Measurements from ENCODE around the gene COASY. TPM values are rescaled to one million over a fixed set of nuclear protein-coding genes. Genes with fewer than 3 reads are reported as not detected.

COASY gene
- total RNA-seq, 1 experiment from 2014 or later = 131 TPM

DNA sequence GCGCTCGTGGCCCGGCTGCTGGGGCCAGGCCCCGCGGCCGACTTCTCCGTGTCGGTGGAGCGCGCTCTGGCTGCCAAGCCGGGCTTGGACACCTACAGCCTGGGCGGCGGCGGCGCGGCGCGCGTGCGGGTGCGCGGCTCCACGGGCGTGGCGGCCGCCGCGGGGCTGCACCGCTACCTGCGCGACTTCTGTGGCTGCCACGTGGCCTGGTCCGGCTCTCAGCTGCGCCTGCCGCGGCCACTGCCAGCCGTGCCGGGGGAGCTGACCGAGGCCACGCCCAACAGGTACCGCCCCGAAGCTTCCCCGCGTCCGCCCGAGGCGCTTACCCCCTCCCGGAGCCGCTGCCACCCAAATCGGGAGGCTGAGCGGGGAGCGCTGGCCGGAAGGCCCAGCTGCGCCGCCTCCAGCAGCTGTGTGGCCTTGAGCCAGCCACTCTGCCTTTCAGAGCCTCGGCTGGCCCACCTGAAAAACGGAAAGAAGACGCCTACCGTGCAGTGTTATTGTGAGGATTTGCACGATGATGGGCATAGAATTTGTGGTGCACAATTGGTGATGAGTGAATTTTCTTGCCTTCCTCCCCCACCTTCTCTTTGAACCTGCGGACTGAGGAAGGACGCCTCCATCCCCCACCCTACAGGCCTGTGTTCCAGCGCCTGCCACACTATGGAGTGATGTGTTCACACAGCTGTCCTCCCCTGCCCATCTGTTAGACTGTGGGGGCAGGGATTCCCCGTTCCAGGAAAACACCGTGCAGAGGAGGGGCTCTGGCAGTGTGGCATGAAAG lies 25.4 kb upstream of the COASY start:
- peaks cover 30% of the 10 kb centered on the region for H3K4me1 Mint-ChIP-seq
- H3K9me3 Mint-ChIP-seq = no peaks in the 10 kb centered on the region
- peak overlapping the region; percentile 65 for H3K27ac Mint-ChIP-seq
- H3K27me3 Mint-ChIP-seq (ENCODE audit: low read depth) = peaks cover 17% of the 10 kb centered on the region
- H3K4me3 Mint-ChIP-seq = peak overlapping the region; percentile 74
- peak; percentile 81 for DNase-seq (ENCODE audit: low spot score)
- ChIA-PET POLR2A (interaction anchor here (0.5 to 2.3 kb wide), 5 partner anchors 12 to 169 kb away, joined by 3 to 15 read pairs (median 3); no protein-coding TSS in a partner anchor), CTCF (interaction anchor here (0.6 to 7.1 kb wide), 15 partner anchors 9 to 373 kb away, joined by 3 to 65 read pairs (median 3); partner anchors contain the start of genes CAVIN1, KCNH4, PSMC3IP and STAT3)
- peak; percentile 68 for ATAC-seq
- H3K36me3 Mint-ChIP-seq = peaks cover 11% of the 10 kb centered on the region; the same call in 1 of the 2 replicates
- TF ChIP-seq ZNF396 (CRISPR knock-in tag; IDR thresholded peaks at IDR 0.05; ENCODE audit: borderline replicate concordance) (no peak), KAT7 (CRISPR knock-in tag; IDR thresholded peaks at IDR 0.05; ENCODE audit: borderline replicate concordance) (peak; percentile 22; the same call in 1 of the 2 replicates), ZNF532 (CRISPR knock-in tag; IDR thresholded peaks at IDR 0.05; ENCODE audit: borderline replicate concordance) (no peak), ATF1 (CRISPR knock-in tag; IDR thresholded peaks at IDR 0.05) (no peak), FOXK1 (CRISPR knock-in tag; IDR thresholded peaks at IDR 0.05) (no peak; the same call in 1 of the 2 replicates), IRF2 (CRISPR knock-in tag; IDR thresholded peaks at IDR 0.05; ENCODE audit: borderline replicate concordance, low read depth) (no peak), TEAD4 (CRISPR knock-in tag; IDR thresholded peaks at IDR 0.05) (no peak), ELF4 (CRISPR knock-in tag; IDR thresholded peaks at IDR 0.05; ENCODE audit: low read depth) (no peak), ZNF423 (CRISPR knock-in tag; IDR thresholded peaks at IDR 0.05) (no peak), GABPB1 (CRISPR knock-in tag; IDR thresholded peaks at IDR 0.05) (peak; percentile 75), TCF7 (CRISPR knock-in tag; IDR thresholded peaks at IDR 0.05; ENCODE audit: low read depth) (no peak; the same call in 1 of the 2 replicates), RELA (CRISPR knock-in tag; IDR thresholded peaks at IDR 0.05; ENCODE audit: borderline replicate concordance) (no peak), GTF2I (CRISPR knock-in tag; conservative IDR thresholded peaks at IDR 0.05) (no peak), ZNF671 (CRISPR knock-in tag; IDR thresholded peaks at IDR 0.05) (no peak), ESRRA (CRISPR knock-in tag; IDR thresholded peaks at IDR 0.05; ENCODE audit: borderline replicate concordance) (no peak)
- TF ChIP-seq, protein P1, sequence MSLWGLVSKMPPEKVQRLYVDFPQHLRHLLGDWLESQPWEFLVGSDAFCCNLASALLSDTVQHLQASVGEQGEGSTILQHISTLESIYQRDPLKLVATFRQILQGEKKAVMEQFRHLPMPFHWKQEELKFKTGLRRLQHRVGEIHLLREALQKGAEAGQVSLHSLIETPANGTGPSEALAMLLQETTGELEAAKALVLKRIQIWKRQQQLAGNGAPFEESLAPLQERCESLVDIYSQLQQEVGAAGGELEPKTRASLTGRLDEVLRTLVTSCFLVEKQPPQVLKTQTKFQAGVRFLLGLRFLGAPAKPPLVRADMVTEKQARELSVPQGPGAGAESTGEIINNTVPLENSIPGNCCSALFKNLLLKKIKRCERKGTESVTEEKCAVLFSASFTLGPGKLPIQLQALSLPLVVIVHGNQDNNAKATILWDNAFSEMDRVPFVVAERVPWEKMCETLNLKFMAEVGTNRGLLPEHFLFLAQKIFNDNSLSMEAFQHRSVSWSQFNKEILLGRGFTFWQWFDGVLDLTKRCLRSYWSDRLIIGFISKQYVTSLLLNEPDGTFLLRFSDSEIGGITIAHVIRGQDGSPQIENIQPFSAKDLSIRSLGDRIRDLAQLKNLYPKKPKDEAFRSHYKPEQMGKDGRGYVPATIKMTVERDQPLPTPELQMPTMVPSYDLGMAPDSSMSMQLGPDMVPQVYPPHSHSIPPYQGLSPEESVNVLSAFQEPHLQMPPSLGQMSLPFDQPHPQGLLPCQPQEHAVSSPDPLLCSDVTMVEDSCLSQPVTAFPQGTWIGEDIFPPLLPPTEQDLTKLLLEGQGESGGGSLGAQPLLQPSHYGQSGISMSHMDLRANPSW (CRISPR knock-in tag; conservative IDR thresholded peaks at IDR 0.05; ENCODE audit: low read depth) = no peak
- TF ChIP-seq, protein P2, sequence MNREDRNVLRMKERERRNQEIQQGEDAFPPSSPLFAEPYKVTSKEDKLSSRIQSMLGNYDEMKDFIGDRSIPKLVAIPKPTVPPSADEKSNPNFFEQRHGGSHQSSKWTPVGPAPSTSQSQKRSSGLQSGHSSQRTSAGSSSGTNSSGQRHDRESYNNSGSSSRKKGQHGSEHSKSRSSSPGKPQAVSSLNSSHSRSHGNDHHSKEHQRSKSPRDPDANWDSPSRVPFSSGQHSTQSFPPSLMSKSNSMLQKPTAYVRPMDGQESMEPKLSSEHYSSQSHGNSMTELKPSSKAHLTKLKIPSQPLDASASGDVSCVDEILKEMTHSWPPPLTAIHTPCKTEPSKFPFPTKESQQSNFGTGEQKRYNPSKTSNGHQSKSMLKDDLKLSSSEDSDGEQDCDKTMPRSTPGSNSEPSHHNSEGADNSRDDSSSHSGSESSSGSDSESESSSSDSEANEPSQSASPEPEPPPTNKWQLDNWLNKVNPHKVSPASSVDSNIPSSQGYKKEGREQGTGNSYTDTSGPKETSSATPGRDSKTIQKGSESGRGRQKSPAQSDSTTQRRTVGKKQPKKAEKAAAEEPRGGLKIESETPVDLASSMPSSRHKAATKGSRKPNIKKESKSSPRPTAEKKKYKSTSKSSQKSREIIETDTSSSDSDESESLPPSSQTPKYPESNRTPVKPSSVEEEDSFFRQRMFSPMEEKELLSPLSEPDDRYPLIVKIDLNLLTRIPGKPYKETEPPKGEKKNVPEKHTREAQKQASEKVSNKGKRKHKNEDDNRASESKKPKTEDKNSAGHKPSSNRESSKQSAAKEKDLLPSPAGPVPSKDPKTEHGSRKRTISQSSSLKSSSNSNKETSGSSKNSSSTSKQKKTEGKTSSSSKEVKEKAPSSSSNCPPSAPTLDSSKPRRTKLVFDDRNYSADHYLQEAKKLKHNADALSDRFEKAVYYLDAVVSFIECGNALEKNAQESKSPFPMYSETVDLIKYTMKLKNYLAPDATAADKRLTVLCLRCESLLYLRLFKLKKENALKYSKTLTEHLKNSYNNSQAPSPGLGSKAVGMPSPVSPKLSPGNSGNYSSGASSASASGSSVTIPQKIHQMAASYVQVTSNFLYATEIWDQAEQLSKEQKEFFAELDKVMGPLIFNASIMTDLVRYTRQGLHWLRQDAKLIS (CRISPR knock-in tag; IDR thresholded peaks at IDR 0.05; ENCODE audit: borderline replicate concordance) = no peak
- TF ChIP-seq, protein P3, sequence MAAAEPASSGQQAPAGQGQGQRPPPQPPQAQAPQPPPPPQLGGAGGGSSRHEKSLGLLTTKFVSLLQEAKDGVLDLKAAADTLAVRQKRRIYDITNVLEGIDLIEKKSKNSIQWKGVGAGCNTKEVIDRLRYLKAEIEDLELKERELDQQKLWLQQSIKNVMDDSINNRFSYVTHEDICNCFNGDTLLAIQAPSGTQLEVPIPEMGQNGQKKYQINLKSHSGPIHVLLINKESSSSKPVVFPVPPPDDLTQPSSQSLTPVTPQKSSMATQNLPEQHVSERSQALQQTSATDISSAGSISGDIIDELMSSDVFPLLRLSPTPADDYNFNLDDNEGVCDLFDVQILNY (CRISPR knock-in tag; IDR thresholded peaks at IDR 0.05) = no peak
- TF ChIP-seq, protein P4, sequence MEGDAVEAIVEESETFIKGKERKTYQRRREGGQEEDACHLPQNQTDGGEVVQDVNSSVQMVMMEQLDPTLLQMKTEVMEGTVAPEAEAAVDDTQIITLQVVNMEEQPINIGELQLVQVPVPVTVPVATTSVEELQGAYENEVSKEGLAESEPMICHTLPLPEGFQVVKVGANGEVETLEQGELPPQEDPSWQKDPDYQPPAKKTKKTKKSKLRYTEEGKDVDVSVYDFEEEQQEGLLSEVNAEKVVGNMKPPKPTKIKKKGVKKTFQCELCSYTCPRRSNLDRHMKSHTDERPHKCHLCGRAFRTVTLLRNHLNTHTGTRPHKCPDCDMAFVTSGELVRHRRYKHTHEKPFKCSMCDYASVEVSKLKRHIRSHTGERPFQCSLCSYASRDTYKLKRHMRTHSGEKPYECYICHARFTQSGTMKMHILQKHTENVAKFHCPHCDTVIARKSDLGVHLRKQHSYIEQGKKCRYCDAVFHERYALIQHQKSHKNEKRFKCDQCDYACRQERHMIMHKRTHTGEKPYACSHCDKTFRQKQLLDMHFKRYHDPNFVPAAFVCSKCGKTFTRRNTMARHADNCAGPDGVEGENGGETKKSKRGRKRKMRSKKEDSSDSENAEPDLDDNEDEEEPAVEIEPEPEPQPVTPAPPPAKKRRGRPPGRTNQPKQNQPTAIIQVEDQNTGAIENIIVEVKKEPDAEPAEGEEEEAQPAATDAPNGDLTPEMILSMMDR (IDR thresholded peaks at IDR 0.05) = no peak
- TF ChIP-seq, protein P5, sequence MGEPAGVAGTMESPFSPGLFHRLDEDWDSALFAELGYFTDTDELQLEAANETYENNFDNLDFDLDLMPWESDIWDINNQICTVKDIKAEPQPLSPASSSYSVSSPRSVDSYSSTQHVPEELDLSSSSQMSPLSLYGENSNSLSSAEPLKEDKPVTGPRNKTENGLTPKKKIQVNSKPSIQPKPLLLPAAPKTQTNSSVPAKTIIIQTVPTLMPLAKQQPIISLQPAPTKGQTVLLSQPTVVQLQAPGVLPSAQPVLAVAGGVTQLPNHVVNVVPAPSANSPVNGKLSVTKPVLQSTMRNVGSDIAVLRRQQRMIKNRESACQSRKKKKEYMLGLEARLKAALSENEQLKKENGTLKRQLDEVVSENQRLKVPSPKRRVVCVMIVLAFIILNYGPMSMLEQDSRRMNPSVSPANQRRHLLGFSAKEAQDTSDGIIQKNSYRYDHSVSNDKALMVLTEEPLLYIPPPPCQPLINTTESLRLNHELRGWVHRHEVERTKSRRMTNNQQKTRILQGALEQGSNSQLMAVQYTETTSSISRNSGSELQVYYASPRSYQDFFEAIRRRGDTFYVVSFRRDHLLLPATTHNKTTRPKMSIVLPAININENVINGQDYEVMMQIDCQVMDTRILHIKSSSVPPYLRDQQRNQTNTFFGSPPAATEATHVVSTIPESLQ (CRISPR knock-in tag; IDR thresholded peaks at IDR 0.05) = no peak

All from WTC11 (cell line).